Measurements from ENCODE around the gene TENM3.

TENM3 gene

GRCh38 chr4:182400790-182401189, 157.6 kb downstream of the TENM3 start:
- H3K4me1 Mint-ChIP-seq = peaks cover 5% of the 10 kb centered on the region
- H3K36me3 Mint-ChIP-seq (ENCODE audit: low read depth) = peaks cover 36% of the 10 kb centered on the region
- H3K27me3 Mint-ChIP-seq (ENCODE audit: low read depth, poor library complexity) = no peaks in the 10 kb centered on the region
- H3K4me3 Mint-ChIP-seq = no peak overlapping the region
- no peak for DNase-seq
- peaks cover 9% of the 10 kb centered on the region for H3K9me3 Mint-ChIP-seq
- TF ChIP-seq CTCF (IDR thresholded peaks at IDR 0.05) = no peak
- H3K27ac Mint-ChIP-seq = no peak overlapping the region

GRCh38 chr4:182404376-182404775, 161.2 kb downstream of the TENM3 start:
- no peak for TF ChIP-seq CTCF (IDR thresholded peaks at IDR 0.05)
- no peaks in the 10 kb centered on the region for H3K27me3 Mint-ChIP-seq (ENCODE audit: low read depth, poor library complexity)
- DNase-seq = no peak
- no peak overlapping the region for H3K27ac Mint-ChIP-seq
- H3K4me1 Mint-ChIP-seq = peaks cover 11% of the 10 kb centered on the region
- no peak overlapping the region for H3K4me3 Mint-ChIP-seq
- H3K9me3 Mint-ChIP-seq = peaks cover 9% of the 10 kb centered on the region
- peaks cover 46% of the 10 kb centered on the region for H3K36me3 Mint-ChIP-seq (ENCODE audit: low read depth)

GRCh38 chr4:182405087-182405486, 161.9 kb downstream of the TENM3 start:
- TF ChIP-seq CTCF (IDR thresholded peaks at IDR 0.05) = no peak
- no peak for DNase-seq
- Mint-ChIP-seq H3K36me3 (ENCODE audit: low read depth) (peaks cover 48% of the 10 kb centered on the region), H3K27ac (no peak overlapping the region), H3K27me3 (ENCODE audit: low read depth, poor library complexity) (no peaks in the 10 kb centered on the region), H3K4me1 (peaks cover 11% of the 10 kb centered on the region), H3K4me3 (no peak overlapping the region), H3K9me3 (peaks cover 9% of the 10 kb centered on the region)

- Mint-ChIP-seq H3K27me3 (ENCODE audit: low read depth, poor library complexity) (peaks cover 6% of the 10 kb centered on the region), H3K36me3 (ENCODE audit: low read depth) (peaks cover 65% of the 10 kb centered on the region), H3K4me3 (no peak overlapping the region), H3K9me3 (peaks cover 30% of the 10 kb centered on the region), H3K27ac (no peak overlapping the region), H3K4me1 (peaks cover 11% of the 10 kb centered on the region)
- TF ChIP-seq CTCF (IDR thresholded peaks at IDR 0.05) = no peak
- no peak for DNase-seq
Measured at GRCh38 chr4:182409271-182409670, 166.1 kb downstream of the TENM3 start.

GRCh38 chr4:182411391-182411790, 168.2 kb downstream of the TENM3 start:
- Mint-ChIP-seq H3K4me3 (no peak overlapping the region), H3K9me3 (peaks cover 43% of the 10 kb centered on the region), H3K27ac (no peak overlapping the region), H3K27me3 (ENCODE audit: low read depth, poor library complexity) (peaks cover 6% of the 10 kb centered on the region), H3K36me3 (ENCODE audit: low read depth) (peaks cover 65% of the 10 kb centered on the region), H3K4me1 (peaks cover 4% of the 10 kb centered on the region)
- no peak for TF ChIP-seq CTCF (IDR thresholded peaks at IDR 0.05)
- no peak for DNase-seq

- no peak overlapping the region for H3K27ac Mint-ChIP-seq
- H3K36me3 Mint-ChIP-seq (ENCODE audit: low read depth) = peaks cover 68% of the 10 kb centered on the region
- no peak for DNase-seq
- H3K4me1 Mint-ChIP-seq = no peaks in the 10 kb centered on the region
- peaks cover 6% of the 10 kb centered on the region for H3K27me3 Mint-ChIP-seq (ENCODE audit: low read depth, poor library complexity)
- H3K4me3 Mint-ChIP-seq = no peak overlapping the region
- no peak for TF ChIP-seq CTCF (IDR thresholded peaks at IDR 0.05)
- H3K9me3 Mint-ChIP-seq = peaks cover 53% of the 10 kb centered on the region
Measured at GRCh38 chr4:182413550-182413949, 170.3 kb downstream of the TENM3 start.
